Measurements from ENCODE around the gene NEUROD2.

Gene NEUROD2

GRCh38 chr17:39573447-39574298 is 34.0 kb downstream of the NEUROD2 start:
- TF ChIP-seq, protein P1, sequence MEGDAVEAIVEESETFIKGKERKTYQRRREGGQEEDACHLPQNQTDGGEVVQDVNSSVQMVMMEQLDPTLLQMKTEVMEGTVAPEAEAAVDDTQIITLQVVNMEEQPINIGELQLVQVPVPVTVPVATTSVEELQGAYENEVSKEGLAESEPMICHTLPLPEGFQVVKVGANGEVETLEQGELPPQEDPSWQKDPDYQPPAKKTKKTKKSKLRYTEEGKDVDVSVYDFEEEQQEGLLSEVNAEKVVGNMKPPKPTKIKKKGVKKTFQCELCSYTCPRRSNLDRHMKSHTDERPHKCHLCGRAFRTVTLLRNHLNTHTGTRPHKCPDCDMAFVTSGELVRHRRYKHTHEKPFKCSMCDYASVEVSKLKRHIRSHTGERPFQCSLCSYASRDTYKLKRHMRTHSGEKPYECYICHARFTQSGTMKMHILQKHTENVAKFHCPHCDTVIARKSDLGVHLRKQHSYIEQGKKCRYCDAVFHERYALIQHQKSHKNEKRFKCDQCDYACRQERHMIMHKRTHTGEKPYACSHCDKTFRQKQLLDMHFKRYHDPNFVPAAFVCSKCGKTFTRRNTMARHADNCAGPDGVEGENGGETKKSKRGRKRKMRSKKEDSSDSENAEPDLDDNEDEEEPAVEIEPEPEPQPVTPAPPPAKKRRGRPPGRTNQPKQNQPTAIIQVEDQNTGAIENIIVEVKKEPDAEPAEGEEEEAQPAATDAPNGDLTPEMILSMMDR (IDR thresholded peaks at IDR 0.05): no peak
- peaks cover 68% of the 10 kb centered on the region for H3K27me3 ChIP-seq
- no peak overlapping the region for H3K27ac ChIP-seq
- H3K9me3 ChIP-seq: no peaks in the 10 kb centered on the region
- peaks cover 37% of the 10 kb centered on the region for H3K36me3 ChIP-seq
- H3K4me3 ChIP-seq (ENCODE audit: low read depth in 1 of 2, low read length in 1 of 2): no peak overlapping the region
- peaks cover 7 to 8% of the 10 kb centered on the region in 2 experiments for H3K4me1 ChIP-seq (ENCODE audit: control insufficient read depth in 1 of 2, insufficient read depth in 1 of 2, low read depth in 1 of 2, low read length in 1 of 2)

GRCh38 chr17:39572121-39572520 is 35.6 kb downstream of the NEUROD2 start:
- Histone ChIP-seq H3K4me3 (ENCODE audit: low read depth in 1 of 2, low read length in 1 of 2) (no peak overlapping the region), H3K36me3 (peaks cover 52% of the 10 kb centered on the region), H3K4me1 (ENCODE audit: control insufficient read depth in 1 of 2, insufficient read depth in 1 of 2, low read depth in 1 of 2, low read length in 1 of 2) (peaks cover 7 to 8% of the 10 kb centered on the region in 2 experiments), H3K27ac (no peak overlapping the region), H3K27me3 (peaks cover 55% of the 10 kb centered on the region), H3K9me3 (no peaks in the 10 kb centered on the region)
- TF ChIP-seq, protein P1 (IDR thresholded peaks at IDR 0.05): no peak

- H3K4me3 ChIP-seq (ENCODE audit: low read depth in 1 of 2, low read length in 1 of 2): no peak overlapping the region
- H3K4me1 ChIP-seq (ENCODE audit: control insufficient read depth in 1 of 2, insufficient read depth in 1 of 2, low read depth in 1 of 2, low read length in 1 of 2): peaks cover 7 to 8% of the 10 kb centered on the region in 2 experiments
- H3K36me3 ChIP-seq: peaks cover 82% of the 10 kb centered on the region
- H3K9me3 ChIP-seq: no peaks in the 10 kb centered on the region
- TF ChIP-seq, protein P1 (IDR thresholded peaks at IDR 0.05): no peak
- H3K27ac ChIP-seq: no peak overlapping the region
- peaks cover 27% of the 10 kb centered on the region for H3K27me3 ChIP-seq
Observed at GRCh38 chr17:39569126-39569525, 38.6 kb downstream of the NEUROD2 start.

- Histone ChIP-seq H3K36me3 (peaks cover 86% of the 10 kb centered on the region), H3K27ac (no peak overlapping the region), H3K4me1 (ENCODE audit: control insufficient read depth in 1 of 2, insufficient read depth in 1 of 2, low read depth in 1 of 2, low read length in 1 of 2) (peaks cover 5% of the 10 kb centered on the region in 2 experiments), H3K4me3 (ENCODE audit: low read depth in 1 of 2, low read length in 1 of 2) (no peak overlapping the region), H3K27me3 (peaks cover 23% of the 10 kb centered on the region), H3K9me3 (no peaks in the 10 kb centered on the region)
- TF ChIP-seq, protein P1 (IDR thresholded peaks at IDR 0.05): no peak
Observed at GRCh38 chr17:39568702-39569101, 39.0 kb downstream of the NEUROD2 start.

- Histone ChIP-seq H3K9me3 (no peaks in the 10 kb centered on the region), H3K27me3 (no peaks in the 10 kb centered on the region), H3K27ac (no peak overlapping the region), H3K36me3 (peaks cover 90% of the 10 kb centered on the region), H3K4me1 (ENCODE audit: control insufficient read depth in 1 of 2, insufficient read depth in 1 of 2, low read depth in 1 of 2, low read length in 1 of 2) (peaks cover 0 to 3% of the 10 kb centered on the region in 2 experiments), H3K4me3 (ENCODE audit: low read depth in 1 of 2, low read length in 1 of 2) (no peak overlapping the region)
- TF ChIP-seq, protein P1 (IDR thresholded peaks at IDR 0.05): no peak
Observed at GRCh38 chr17:39566094-39566850, 41.4 kb downstream of the NEUROD2 start.

Measured in neutrophil (primary cell).